ENCODE measurements around the gene OR11H12.
"Not testable (repeated sequence)": the region's sequence is repeated elsewhere in the genome, so short reads cannot be mapped to it uniquely, and the experiment has no call there.

Gene OR11H12

DNA sequence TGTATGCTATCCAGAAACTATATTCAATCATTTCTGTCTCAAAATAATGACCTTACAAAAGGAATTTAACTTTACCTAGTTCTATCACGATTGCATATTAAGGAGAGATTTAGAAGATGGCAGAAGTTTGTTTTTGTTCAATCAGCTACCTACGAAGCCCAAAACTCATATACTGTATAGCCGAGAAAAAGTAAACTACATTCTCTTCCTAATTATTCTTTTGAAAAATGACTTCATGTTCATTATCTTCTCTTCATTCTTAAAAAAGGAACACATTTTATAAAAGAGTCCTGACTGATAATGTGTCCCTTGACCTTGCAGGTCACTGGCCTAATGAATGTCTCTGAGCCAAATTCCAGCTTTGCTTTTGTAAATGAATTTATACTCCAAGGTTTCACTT, at the start of gene OR11H12:
Gene OR11H12, plus strand, starts transcription at position 301 of the 400 bp plus-strand sequence. Its CDS starts 0 bp downstream, at position 301.
- not testable (repeated sequence) for DNase-seq

DNA sequence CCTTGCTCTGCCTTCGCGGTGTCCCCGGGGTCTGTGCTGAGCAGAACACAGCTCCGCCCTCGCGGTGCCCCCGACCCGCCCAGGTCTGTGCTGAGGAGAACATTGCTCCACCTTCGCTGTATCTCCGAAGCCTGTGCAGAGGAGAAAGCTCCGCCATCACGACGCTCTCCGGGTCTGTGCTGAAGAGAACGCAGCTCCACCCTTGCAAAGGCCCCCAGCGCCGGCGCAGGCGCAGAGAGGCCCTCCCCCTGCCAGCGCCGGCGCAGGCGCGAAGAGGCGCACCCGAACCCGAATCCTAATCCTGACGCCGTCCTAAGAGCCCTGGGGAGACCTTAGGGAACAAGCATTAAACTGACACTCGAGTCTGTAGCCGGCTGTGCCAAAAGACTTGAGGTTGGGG, 18.0 kb upstream of the OR11H12 start:
- DNase-seq: not testable (repeated sequence)

- DNase-seq: not testable (repeated sequence)
Measured at GRCh38 chr14:18626610-18627213, 25.8 kb downstream of the OR11H12 start.

DNA sequence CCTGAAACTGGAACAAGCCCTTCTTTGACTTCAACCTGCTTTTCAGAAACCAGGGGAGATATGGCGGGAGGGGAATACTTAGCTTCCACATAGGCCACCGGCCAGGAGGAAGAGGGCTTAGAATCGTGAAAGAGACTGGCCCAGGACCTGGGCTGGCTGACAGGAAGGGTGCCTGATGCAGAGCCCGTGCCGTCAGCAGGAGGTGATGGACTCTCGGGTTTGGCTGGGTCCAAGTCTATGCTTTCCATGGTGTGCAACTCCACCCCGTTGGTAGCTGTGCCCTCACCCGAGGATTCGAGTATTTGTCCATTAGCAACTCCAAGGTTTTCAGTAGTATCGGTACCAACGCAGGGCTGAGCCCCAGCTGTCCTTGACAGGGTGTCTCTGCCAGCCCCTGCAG, 35.1 kb downstream of the OR11H12 start:
- DNase-seq: not testable (repeated sequence)

- not testable (repeated sequence) for DNase-seq
Measured at GRCh38 chr14:18638032-18638431, 37.1 kb downstream of the OR11H12 start.

GRCh38 chr14:18638785-18639184, 37.9 kb downstream of the OR11H12 start:
- not testable (repeated sequence) for DNase-seq

GRCh38 chr14:18646075-18646730, 45.3 kb downstream of the OR11H12 start:
- DNase-seq: not testable (repeated sequence)
